EL (cell line): ENCODE measurements around the gene RNF167.
A peak's percentile ranks its signal among the peaks of the same experiment; 100 is the strongest.

ENCODE experiments used
- DNase-seq: peaks from one replicate; pipeline ENCODE4 v3.0.0-alpha.2; 2016

The RNF167 gene

GRCh38 chr17:4958102-4958501 is 18.0 kb downstream of the RNF167 start:
- no peak for DNase-seq

GRCh38 chr17:4959261-4959965 is 19.3 kb downstream of the RNF167 start:
- no peak for DNase-seq

- DNase-seq: no peak
These were observed 20.3 kb downstream of the RNF167 start for GRCh38 chr17:4960279-4960922.

GRCh38 chr17:4965311-4965986 is 25.4 kb downstream of the RNF167 start:
- no peak for DNase-seq

GRCh38 chr17:4966844-4967538 is 26.9 kb downstream of the RNF167 start:
- DNase-seq: peak; percentile 100

GRCh38 chr17:4967539-4968485 is 27.7 kb downstream of the RNF167 start, which contains the start of gene SPAG7:
Gene SPAG7, minus strand, starts transcription at chr17:4967817. Its CDS starts 13 bp downstream, at chr17:4967804.
- peak; percentile 96 for DNase-seq

- DNase-seq: no peak
These were observed 28.5 kb downstream of the RNF167 start for GRCh38 chr17:4968486-4969046.

- peak; percentile 93 for DNase-seq
These were observed 29.0 kb downstream of the RNF167 start for GRCh38 chr17:4969047-4969550.

GRCh38 chr17:4969551-4970173 is 29.6 kb downstream of the RNF167 start:
- DNase-seq: peak; percentile 41

- no peak for DNase-seq
These were observed 30.2 kb downstream of the RNF167 start for GRCh38 chr17:4970273-4970672.

GRCh38 chr17:4971826-4972225 is 31.8 kb downstream of the RNF167 start:
- no peak for DNase-seq

- no peak for DNase-seq
These were observed 32.3 kb downstream of the RNF167 start for GRCh38 chr17:4972322-4972721.

- no peak for DNase-seq
These were observed 32.7 kb downstream of the RNF167 start for GRCh38 chr17:4972752-4973151.

GRCh38 chr17:4973256-4974114 is 33.4 kb downstream of the RNF167 start:
- DNase-seq: no peak

- no peak for DNase-seq
These were observed 34.1 kb downstream of the RNF167 start for GRCh38 chr17:4974115-4974670.

- no peak for DNase-seq
These were observed 38.7 kb downstream of the RNF167 start for GRCh38 chr17:4978726-4979125.

- DNase-seq: peak; percentile 51
These were observed 40.7 kb downstream of the RNF167 start for GRCh38 chr17:4980644-4981216.

GRCh38 chr17:4982305-4982704 is 42.2 kb downstream of the RNF167 start:
- DNase-seq: no peak

- peak; percentile 40 for DNase-seq
These were observed 46.3 kb downstream of the RNF167 start for GRCh38 chr17:4986403-4986802.
